H9 (cell line): ENCODE measurements around the gene C19orf25. TPM values are rescaled to one million over a fixed set of nuclear protein-coding genes. Genes with fewer than 3 reads are reported as not detected.
A peak's percentile ranks its signal among the peaks of the same experiment; 100 is the strongest.

Experiments used
- DNase-seq: peaks from one replicate; pipeline ENCODE4 v3.0.0-alpha.2; 2017
- H2AFZ ChIP-seq: one replicate; pipeline ENCODE4 v1.6.1; 2013; ENCODE audit warnings: mild to moderate bottlenecking, low read length, control low read depth, moderate library complexity
- H2AK5ac ChIP-seq: 2 replicates; pipeline ENCODE4 v1.6.1; 2013; ENCODE audit warnings: low read length, control low read depth, mixed read lengths; ENCODE audit not compliant: insufficient read length
- H2BK120ac ChIP-seq: one replicate; pipeline ENCODE4 v1.6.1; 2013; ENCODE audit warnings: low read depth, mild to moderate bottlenecking, low read length, control low read depth, inconsistent platforms; ENCODE audit not compliant: poor library complexity, severe bottlenecking
- H2BK12ac ChIP-seq: 2 replicates; pipeline ENCODE4 v1.6.1; 2013; ENCODE audit warnings: low read length, control low read depth, mixed read lengths, low read depth; ENCODE audit not compliant: insufficient read length
- H2BK15ac ChIP-seq: 2 replicates; pipeline ENCODE4 v1.6.1; 2013; ENCODE audit warnings: low read depth, low read length, control low read depth
- H2BK20ac ChIP-seq: one replicate; pipeline ENCODE4 v1.6.1; 2013; ENCODE audit warnings: low read depth, mild to moderate bottlenecking, low read length, control low read depth, inconsistent platforms; ENCODE audit not compliant: poor library complexity, severe bottlenecking
- H2BK5ac ChIP-seq: 2 replicates; pipeline ENCODE4 v1.6.1; 2013; ENCODE audit warnings: low read length, control low read depth, mixed read lengths; ENCODE audit not compliant: insufficient read length
- H3K14ac ChIP-seq: 2 replicates; pipeline ENCODE4 v1.6.1; 2013; ENCODE audit warnings: low read length, control low read depth; ENCODE audit not compliant: insufficient read depth
- H3K18ac ChIP-seq: 2 replicates; pipeline ENCODE4 v1.6.1; 2013; ENCODE audit warnings: low read depth, mild to moderate bottlenecking, mixed read lengths, low read length, control low read depth; ENCODE audit not compliant: insufficient read length
- H3K23ac ChIP-seq: 2 replicates; pipeline ENCODE4 v1.6.1; 2013; ENCODE audit warnings: low read length, control low read depth, mixed read lengths, low read depth; ENCODE audit not compliant: insufficient read length
- H3K23me2 ChIP-seq: 2 replicates; pipeline ENCODE4 v1.6.1; 2013; ENCODE audit warnings: low read depth, mild to moderate bottlenecking, mixed read lengths, low read length, control low read depth; ENCODE audit not compliant: insufficient read length, poor library complexity, severe bottlenecking
- H3K27ac ChIP-seq: 2 replicates; pipeline ENCODE4 v1.5.1; 2013; ENCODE audit warnings: low read length, control low read depth, mixed read lengths, low read depth; ENCODE audit not compliant: insufficient read length
- H3K27me3 ChIP-seq: 2 replicates; pipeline ENCODE4 v1.6.1; 2013; ENCODE audit warnings: low read length, control low read depth, inconsistent platforms; ENCODE audit not compliant: insufficient read depth
- H3K4ac ChIP-seq: 2 replicates; pipeline ENCODE4 v1.6.1; 2013; ENCODE audit warnings: low read depth, mild to moderate bottlenecking, control low read depth, inconsistent platforms, low read length, moderate library complexity
- H3K4me1 ChIP-seq: 2 replicates; pipeline ENCODE4 v1.6.1; 2013; ENCODE audit warnings: low read length, control low read depth, inconsistent platforms; ENCODE audit not compliant: insufficient read depth
- H3K4me2 ChIP-seq: 2 replicates; pipeline ENCODE4 v1.6.1; 2013; ENCODE audit warnings: low read length, control low read depth, mixed read lengths; ENCODE audit not compliant: insufficient read length, insufficient read depth
- H3K56ac ChIP-seq: 2 replicates; pipeline ENCODE4 v1.6.1; 2013; ENCODE audit warnings: low read depth, mild to moderate bottlenecking, mixed read lengths, low read length, control low read depth; ENCODE audit not compliant: insufficient read length
- H3K79me1 ChIP-seq: 2 replicates; pipeline ENCODE4 v1.6.1; 2013; ENCODE audit warnings: low read depth, mild to moderate bottlenecking, moderate library complexity, low read length, control low read depth, inconsistent platforms; ENCODE audit not compliant: insufficient read depth, poor library complexity, severe bottlenecking
- H3K79me2 ChIP-seq: 2 replicates; pipeline ENCODE4 v1.6.1; 2013; ENCODE audit warnings: low read length, control low read depth, inconsistent platforms; ENCODE audit not compliant: insufficient read depth
- H3K9ac ChIP-seq: 2 replicates; pipeline ENCODE4 v1.6.1; 2013; ENCODE audit warnings: low read length, control low read depth, mixed read lengths; ENCODE audit not compliant: insufficient read length; ENCODE audit errors: extremely low read depth
- H3K9me3 ChIP-seq: one replicate; pipeline ENCODE4 v1.6.1; 2013; ENCODE audit warnings: low read depth, low read length, inconsistent platforms; ENCODE audit not compliant: control insufficient read depth
- H3T11ph ChIP-seq: one replicate; pipeline ENCODE4 v1.6.1; 2013; ENCODE audit warnings: mild to moderate bottlenecking, low read length, control low read depth, inconsistent platforms
- H4K20me1 ChIP-seq: one replicate; pipeline ENCODE4 v1.6.1; 2013; ENCODE audit not compliant: control insufficient read depth, insufficient read length, insufficient read depth
- H4K5ac ChIP-seq: 2 replicates; pipeline ENCODE4 v1.6.1; 2013; ENCODE audit warnings: low read depth, mild to moderate bottlenecking, mixed read lengths, low read length, control low read depth; ENCODE audit not compliant: insufficient read length
- H4K8ac ChIP-seq: replicated peaks from 2 replicates; pipeline ENCODE4 v1.6.1; 2013; ENCODE audit warnings: low read length, control low read depth, mixed read lengths, low read depth; ENCODE audit not compliant: insufficient read length
- H4K91ac ChIP-seq: 2 replicates; pipeline ENCODE4 v1.6.1; 2013; ENCODE audit warnings: low read depth, mild to moderate bottlenecking, moderate library complexity, mixed read lengths, low read length, control low read depth; ENCODE audit not compliant: insufficient read length
- H3K27ac Mint-ChIP-seq, 3 experiments: 2 replicates in 2 of 3; 3 replicates in 1 of 3; pipeline ENCODE4 v1.8.0; 2020 to 2021; ENCODE audit warnings: mixed read lengths in 3 of 3, mild to moderate bottlenecking in 1 of 3, moderate library complexity in 1 of 3
- H3K27me3 Mint-ChIP-seq: 2 replicates; pipeline ENCODE4 v1.8.0; 2021; ENCODE audit warnings: low read depth, mild to moderate bottlenecking, moderate library complexity, mixed read lengths
- H3K36me3 Mint-ChIP-seq, 3 experiments: 2 replicates in 2 of 3; 3 replicates in 1 of 3; pipeline ENCODE4 v1.8.0; 2020 to 2021; ENCODE audit warnings: low read depth in 3 of 3, mixed read lengths in 3 of 3; ENCODE audit not compliant: insufficient read depth in 1 of 3
- H3K4me1 Mint-ChIP-seq, 2 experiments: 2 replicates each; pipeline ENCODE4 v1.8.0; 2020; ENCODE audit warnings: mixed read lengths in 2 of 2
- H3K4me3 Mint-ChIP-seq, 2 experiments: 2 replicates in 1 of 2; 3 replicates in 1 of 2; pipeline ENCODE4 v1.8.0; 2020 to 2021; ENCODE audit warnings: mild to moderate bottlenecking in 2 of 2, mixed read lengths in 2 of 2, moderate library complexity in 1 of 2
- H3K9me3 Mint-ChIP-seq, 2 experiments: 2 replicates in 1 of 2; 3 replicates in 1 of 2; pipeline ENCODE4 v1.8.0; 2020; ENCODE audit warnings: mild to moderate bottlenecking in 2 of 2, mixed read lengths in 2 of 2, moderate library complexity in 1 of 2
- CTCF ChIP-seq: fragments of 200-600 bp; sonication (generic); conservative IDR thresholded peaks from 3 replicates; pipeline ENCODE4 v1.8.0; 2021; ENCODE audit warnings: antibody characterized with exemption, mild to moderate bottlenecking
- WGBS: extraction: QIAGEN DNeasy Blood & Tissue Kit; methylation state at CpG from one replicate; pipeline ENCODE4 v1.1.7; 2013; ENCODE audit warnings: missing lambda C conversion rate, low lambda C conversion rate, mixed read lengths; ENCODE audit not compliant: insufficient read length; ENCODE audit errors: extremely low coverage; 5-methylcytosine and 5-hydroxymethylcytosine counted together
- total RNA-seq: library from RNA; stranded (reverse); gene quantifications from 2 replicates; pipeline ENCODE4 v1.2.1, GENCODE V29; 2021

The C19orf25 gene
- total RNA-seq, 1 experiment from 2014 or later = 36.8 TPM

- no peak overlapping the region for H3K23ac ChIP-seq
- DNase-seq = no peak
- no peak overlapping the region for H4K5ac ChIP-seq
- no peaks in the 10 kb centered on the region for H3K9me3 ChIP-seq
- no peak overlapping the region for H4K8ac ChIP-seq
- peaks cover 0 to 15% of the 10 kb centered on the region in 2 experiments for H3K4me1 Mint-ChIP-seq
- H2AFZ ChIP-seq = no peak overlapping the region
- no CpG with 5 or more reads among the region's 21 CpGs for WGBS
- H3K4me2 ChIP-seq = no peak overlapping the region
- no peak overlapping the region for H3T11ph ChIP-seq
- no peak overlapping the region for H3K56ac ChIP-seq
- no peak overlapping the region for H2BK120ac ChIP-seq
- no peak overlapping the region for H2BK5ac ChIP-seq
- peak overlapping the region in 2 of 3 experiments; percentile 59 to 95; a peak in 2 of 7 replicates for H3K27ac Mint-ChIP-seq
- H2BK12ac ChIP-seq = no peak overlapping the region
- peaks cover 5% of the 10 kb centered on the region for H3K23me2 ChIP-seq
- no peak overlapping the region for H3K27ac ChIP-seq
- H2BK20ac ChIP-seq = no peak overlapping the region
- H3K36me3 Mint-ChIP-seq = peaks cover 23 to 57% (median 46%) of the 10 kb centered on the region in 3 experiments
- no peaks in the 10 kb centered on the region for H3K27me3 ChIP-seq
- H3K27me3 Mint-ChIP-seq = no peaks in the 10 kb centered on the region; the same call in 1 of the 2 replicates
- no peak overlapping the region for H3K9ac ChIP-seq
- peaks cover 11% of the 10 kb centered on the region; the same call in 1 of the 2 replicates for H3K79me2 ChIP-seq
- no peak overlapping the region for H4K91ac ChIP-seq
- no peaks in the 10 kb centered on the region for H3K9me3 Mint-ChIP-seq
- peaks cover 6% of the 10 kb centered on the region for H3K79me1 ChIP-seq
- H3K4me1 ChIP-seq = no peaks in the 10 kb centered on the region
- H3K14ac ChIP-seq = no peak overlapping the region
- H2BK15ac ChIP-seq = no peak overlapping the region
- no peak for TF ChIP-seq CTCF
- no peak overlapping the region for H2AK5ac ChIP-seq
- no peaks in the 10 kb centered on the region for H4K20me1 ChIP-seq
- H3K4me3 Mint-ChIP-seq = no peak overlapping the region; a peak in 1 of 5 replicates
- H3K18ac ChIP-seq = no peak overlapping the region
- H3K4ac ChIP-seq = no peak overlapping the region
These were observed 43.5 kb downstream of the C19orf25 start for GRCh38 chr19:1435378-1435989.
